Peyer's patch (tissue), 4 donors: ENCODE measurements around the gene KLK8.

Experiments used
- CTCF ChIP-seq, 6 experiments: fragments of 450-650 bp in 4 of 6; fragments of 200-600 bp in 2 of 6; sonication (generic) in 1 of 6; IDR thresholded peaks; one replicate each; pipeline ENCODE4 v1.5.1; 2017 to 2019; ENCODE audit warnings: antibody characterized with exemption in 6 of 6, mild to moderate bottlenecking in 3 of 6, moderate library complexity in 1 of 6
- POLR2A ChIP-seq, 2 donors: fragments of 450-650 bp; IDR thresholded peaks; one replicate each; pipeline ENCODE4 v1.5.1; 2017; ENCODE audit warnings: antibody characterized with exemption in 2 of 2, mild to moderate bottlenecking in 2 of 2, moderate library complexity in 2 of 2

GRCh38 chr19:51015691-51016267, 14.4 kb upstream of the KLK8 start:
- TF ChIP-seq CTCF (IDR thresholded peaks at IDR 0.05), result no peak
- no peak for TF ChIP-seq POLR2A (IDR thresholded peaks at IDR 0.05)
